Osteoblast (primary cell): ENCODE measurements around the gene NEU3. TPM values are rescaled to one million over a fixed set of nuclear protein-coding genes. Genes with fewer than 3 reads are reported as not detected.
"Not testable (repeated sequence)": the region's sequence is repeated elsewhere in the genome, so short reads cannot be mapped to it uniquely, and the experiment has no call there.

Source experiments
- DNase-seq: peaks from one replicate; pipeline ENCODE4 v3.0.0; 2011; ENCODE audit warnings: low spot score, mixed read lengths; ENCODE audit not compliant: insufficient read length; ENCODE audit errors: missing footprints
- H2AFZ ChIP-seq: 2 replicates; pipeline ENCODE4 v1.6.0; 2011; ENCODE audit warnings: mild to moderate bottlenecking, low read length
- H3K27ac ChIP-seq: 2 replicates; pipeline ENCODE4 v1.5.1; 2011; ENCODE audit warnings: mild to moderate bottlenecking, low read depth, low read length, moderate library complexity
- H3K27me3 ChIP-seq: 2 replicates; pipeline ENCODE4 v1.6.0; 2012; ENCODE audit warnings: mild to moderate bottlenecking, control low read depth, inconsistent platforms, low read length, moderate library complexity; ENCODE audit not compliant: insufficient read depth
- H3K36me3 ChIP-seq: 2 replicates; pipeline ENCODE4 v1.5.1; 2011; ENCODE audit warnings: mild to moderate bottlenecking, low read length, control low read depth, moderate library complexity; ENCODE audit not compliant: insufficient read depth
- H3K4me1 ChIP-seq: 2 replicates; pipeline ENCODE4 v1.5.1; 2011; ENCODE audit warnings: mild to moderate bottlenecking, low read length, control low read depth, moderate library complexity; ENCODE audit not compliant: insufficient read depth
- H3K4me2 ChIP-seq: 2 replicates; pipeline ENCODE4 v1.6.0; 2011; ENCODE audit warnings: mild to moderate bottlenecking, low read length; ENCODE audit not compliant: insufficient read depth
- H3K4me3 ChIP-seq: fragments of 200-600 bp; sonication (generic); 3 replicates; pipeline ENCODE4 v1.5.1; 2012; ENCODE audit warnings: mild to moderate bottlenecking, low read length, inconsistent platforms; ENCODE audit not compliant: insufficient read depth
- H3K79me2 ChIP-seq: 2 replicates; pipeline ENCODE4 v1.6.0; 2012; ENCODE audit warnings: mild to moderate bottlenecking, low read length, control low read depth, inconsistent platforms; ENCODE audit not compliant: insufficient read depth
- H3K9me3 ChIP-seq: 2 replicates; pipeline ENCODE4 v1.5.1; 2011; ENCODE audit warnings: low read depth, low read length, control low read depth
- H4K20me1 ChIP-seq: 2 replicates; pipeline ENCODE4 v1.6.0; 2012; ENCODE audit warnings: mild to moderate bottlenecking, low read length, control low read depth; ENCODE audit not compliant: insufficient read depth
- CTCF ChIP-seq: IDR thresholded peaks from 2 replicates; pipeline ENCODE4 v1.5.1; 2011; ENCODE audit warnings: mild to moderate bottlenecking, low read depth, low read length, moderate library complexity; ENCODE audit errors: extremely low read depth
- total RNA-seq: library from RNA; depleted of rRNA; stranded (reverse); fragments of >200 nt; gene quantifications from 2 replicates; pipeline ENCODE4 v1.2.3, GENCODE V29; 2012

Gene NEU3
- total RNA-seq, 1 donor: 6.9 TPM

- no peak for DNase-seq
- Histone ChIP-seq H3K4me1 (no peaks in the 10 kb centered on the region), H3K79me2 (no peaks in the 10 kb centered on the region), H2AFZ (no peak overlapping the region), H3K27me3 (peaks cover 6% of the 10 kb centered on the region), H3K4me2 (no peak overlapping the region), H3K36me3 (no peaks in the 10 kb centered on the region), H3K9me3 (no peaks in the 10 kb centered on the region), H4K20me1 (no peaks in the 10 kb centered on the region), H3K4me3 (no peak overlapping the region), H3K27ac (no peak overlapping the region)
- TF ChIP-seq CTCF: no peak
These were observed 52.5 kb downstream of the NEU3 start for GRCh38 chr11:75041263-75041662.

GRCh38 chr11:75041821-75042220 lies 53.1 kb downstream of the NEU3 start:
- DNase-seq, H3K27ac ChIP-seq, H3K27me3 ChIP-seq, H3K4me1 ChIP-seq, H4K20me1 ChIP-seq, H3K36me3 ChIP-seq, H3K4me2 ChIP-seq, H3K79me2 ChIP-seq, H2AFZ ChIP-seq, H3K4me3 ChIP-seq, H3K9me3 ChIP-seq: not testable (repeated sequence)

- not testable (repeated sequence) for H3K4me3 ChIP-seq
These were observed 55.8 kb downstream of the NEU3 start for GRCh38 chr11:75044381-75045170.

GRCh38 chr11:75046668-75047067 lies 57.9 kb downstream of the NEU3 start:
- not testable (repeated sequence) for H3K79me2 ChIP-seq, H2AFZ ChIP-seq

More at GRCh38 chr11:75044381-75045170, 55.8 kb downstream of the NEU3 start:
- not testable (repeated sequence) for H2AFZ ChIP-seq, H3K36me3 ChIP-seq, H3K27me3 ChIP-seq, H3K4me2 ChIP-seq, H3K9me3 ChIP-seq, H4K20me1 ChIP-seq, H3K27ac ChIP-seq, H3K4me1 ChIP-seq, H3K79me2 ChIP-seq, DNase-seq

GRCh38 chr11:75047191-75047590 lies 58.5 kb downstream of the NEU3 start:
- Histone ChIP-seq H3K4me1 (no peaks in the 10 kb centered on the region), H3K4me3 (no peak overlapping the region), H3K27me3 (peaks cover under 1% of the 10 kb centered on the region), H3K27ac (no peak overlapping the region), H4K20me1 (no peaks in the 10 kb centered on the region), H3K4me2 (no peak overlapping the region), H2AFZ (no peak overlapping the region), H3K36me3 (no peaks in the 10 kb centered on the region), H3K79me2 (no peaks in the 10 kb centered on the region), H3K9me3 (peaks cover 2% of the 10 kb centered on the region)
- DNase-seq: no peak
- TF ChIP-seq CTCF: no peak

More at GRCh38 chr11:75046668-75047067, 57.9 kb downstream of the NEU3 start:
- H4K20me1 ChIP-seq, H3K27me3 ChIP-seq, H3K4me1 ChIP-seq, H3K36me3 ChIP-seq, H3K27ac ChIP-seq, DNase-seq, H3K9me3 ChIP-seq, H3K4me3 ChIP-seq, H3K4me2 ChIP-seq: not testable (repeated sequence)

GRCh38 chr11:75049501-75050266 lies 61.0 kb downstream of the NEU3 start:
- not testable (repeated sequence) for H3K9me3 ChIP-seq, H2AFZ ChIP-seq, H3K27ac ChIP-seq, DNase-seq, H3K4me3 ChIP-seq, H3K27me3 ChIP-seq, H3K36me3 ChIP-seq, H4K20me1 ChIP-seq, H3K4me2 ChIP-seq, H3K4me1 ChIP-seq, H3K79me2 ChIP-seq
